NCI-H1105 (cell line): ENCODE measurements around the gene JAKMIP2.
"Not testable (repeated sequence)": the region's sequence is repeated elsewhere in the genome, so short reads cannot be mapped to it uniquely, and the experiment has no call there.

ENCODE experiments used
- DNase-seq: peaks from one replicate; lab custom pipeline; 2025; lab: John Stamatoyannopoulos, UW

JAKMIP2 gene

GRCh38 chr5:147557876-147558745 is 224.4 kb downstream of the JAKMIP2 start:
- DNase-seq: no peak

- DNase-seq: no peak
Measured at GRCh38 chr5:147555176-147555575, 227.4 kb downstream of the JAKMIP2 start.

DNA sequence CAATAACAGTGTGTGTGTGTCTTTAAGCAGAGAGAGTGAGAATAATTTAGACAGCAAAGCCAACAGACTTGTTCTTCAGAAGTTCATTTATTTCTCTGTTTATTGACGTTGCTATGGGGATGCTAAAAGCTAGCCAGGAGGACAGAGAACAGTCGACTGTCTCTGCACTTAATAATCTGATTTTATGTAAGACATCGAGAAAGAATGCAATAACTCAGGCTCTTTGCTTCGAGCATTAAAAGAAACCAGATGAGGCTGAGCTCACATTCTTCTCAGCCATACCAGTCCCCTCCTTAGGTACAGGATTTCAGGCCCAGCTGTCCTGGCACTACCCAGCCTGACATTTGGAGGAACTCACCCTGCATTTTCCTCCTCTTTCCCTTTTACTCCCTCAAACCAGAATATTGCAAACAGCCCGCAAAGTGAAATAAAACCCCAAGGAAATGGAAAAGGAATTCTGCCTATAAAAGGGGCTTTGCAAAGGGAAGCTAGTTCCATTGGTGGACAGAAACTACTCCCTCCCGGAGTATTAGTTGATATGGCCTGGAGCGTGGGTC is 228.2 kb downstream of the JAKMIP2 start:
- no peak for DNase-seq

GRCh38 chr5:147553817-147554216 is 228.7 kb downstream of the JAKMIP2 start:
- DNase-seq: not testable (repeated sequence)

DNA sequence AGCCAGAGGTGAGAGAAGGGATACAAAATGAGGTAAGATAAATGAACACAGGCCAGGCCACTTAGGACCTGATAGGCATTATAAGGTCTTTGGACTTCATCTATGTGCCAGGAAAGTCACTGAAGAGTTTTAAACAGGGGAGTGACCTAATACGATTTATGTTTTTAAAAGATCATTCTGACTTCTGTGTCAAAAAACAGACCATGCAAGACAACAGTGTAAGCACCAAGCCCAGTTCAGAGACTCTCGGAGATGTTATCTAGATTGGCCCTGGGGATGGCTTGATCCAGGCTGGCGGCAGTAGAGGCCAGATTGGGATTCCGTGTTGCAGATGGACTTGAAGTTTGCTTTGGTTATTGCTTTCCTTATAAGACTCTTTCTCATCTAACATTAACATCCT is 229.6 kb downstream of the JAKMIP2 start:
- DNase-seq: no peak

DNA sequence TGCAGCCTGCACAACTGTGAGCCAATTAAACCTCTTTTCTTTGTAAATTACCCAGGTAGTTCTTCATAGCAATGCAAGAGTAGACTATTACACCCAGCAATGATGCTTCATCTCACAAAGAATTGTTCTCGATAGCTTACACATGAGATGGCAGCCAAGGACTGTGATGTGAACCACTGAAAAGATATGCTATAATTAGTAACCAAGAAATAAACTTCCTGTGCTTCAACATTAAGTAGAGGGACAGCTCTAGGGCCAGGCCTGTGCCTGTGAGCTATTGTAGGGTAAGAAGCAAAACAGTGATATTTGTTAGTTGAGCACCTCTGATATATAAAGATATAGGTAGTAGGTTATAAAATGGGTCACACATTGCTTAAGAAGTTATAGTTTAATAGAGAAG is 230.9 kb downstream of the JAKMIP2 start:
- DNase-seq: no peak

DNA sequence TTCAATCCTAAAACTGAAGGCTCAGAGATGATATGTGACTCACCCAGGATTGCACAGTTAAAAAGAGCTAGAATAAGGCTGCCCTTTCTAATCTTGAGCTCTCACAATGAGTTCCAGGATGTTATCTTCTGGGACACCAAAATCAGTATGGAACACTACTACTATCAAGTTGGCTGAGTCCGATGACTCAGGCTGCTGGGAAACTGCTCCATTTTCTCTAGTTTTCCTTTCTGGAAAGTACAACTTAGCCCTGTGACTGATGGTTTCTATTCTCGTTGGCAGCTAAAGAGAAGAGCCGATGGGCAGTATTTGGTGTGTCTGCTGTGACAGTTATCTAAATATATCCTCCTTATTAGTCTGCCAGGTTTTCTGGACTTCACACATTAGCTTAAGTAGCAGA is 234.8 kb downstream of the JAKMIP2 start:
- DNase-seq: no peak

DNA sequence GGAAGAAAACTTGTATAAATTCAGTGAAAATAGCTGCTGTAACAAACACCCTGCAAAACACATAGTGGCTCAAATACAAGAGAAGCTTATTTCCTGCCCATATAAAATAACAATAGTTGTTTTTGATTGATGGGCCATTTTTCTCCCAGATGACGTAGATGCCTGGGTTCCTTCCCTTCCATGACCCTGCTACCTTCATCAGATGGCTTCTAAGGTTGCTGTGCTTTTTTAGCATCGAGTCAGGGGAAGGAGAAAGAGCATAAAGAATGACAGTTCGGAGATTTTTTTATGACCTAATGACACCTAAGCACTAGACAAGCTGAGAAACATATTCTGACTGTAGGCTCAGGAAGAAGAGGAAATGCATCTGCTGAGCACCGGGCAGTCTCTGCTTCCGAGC is 238.0 kb downstream of the JAKMIP2 start:
- DNase-seq: no peak

- DNase-seq: no peak
Measured at GRCh38 chr5:147539053-147539452, 243.5 kb downstream of the JAKMIP2 start.

GRCh38 chr5:147538236-147538635 is 244.3 kb downstream of the JAKMIP2 start:
- DNase-seq: no peak
